Stimulated activated CD8-positive, alpha-beta memory T cell treated with anti-CD3 and anti-CD28 coated beads, Interleukin-15, amount 100 ng/mL, for 1 hour (primary cell): ENCODE data around the gene TSGA10IP.

ENCODE experiments used
- DNase-seq: peaks from one replicate; pipeline ENCODE4 v3.0.0-alpha.2; 2020; ENCODE audit warnings: low read depth

The TSGA10IP gene

GRCh38 chr11:65945430-65945911 is at the start of gene TSGA10IP:
TSGA10IP (plus strand) TSS chr11:65945480; CDS start chr11:65945676, 196 bp downstream.
- DNase-seq = no peak

DNA sequence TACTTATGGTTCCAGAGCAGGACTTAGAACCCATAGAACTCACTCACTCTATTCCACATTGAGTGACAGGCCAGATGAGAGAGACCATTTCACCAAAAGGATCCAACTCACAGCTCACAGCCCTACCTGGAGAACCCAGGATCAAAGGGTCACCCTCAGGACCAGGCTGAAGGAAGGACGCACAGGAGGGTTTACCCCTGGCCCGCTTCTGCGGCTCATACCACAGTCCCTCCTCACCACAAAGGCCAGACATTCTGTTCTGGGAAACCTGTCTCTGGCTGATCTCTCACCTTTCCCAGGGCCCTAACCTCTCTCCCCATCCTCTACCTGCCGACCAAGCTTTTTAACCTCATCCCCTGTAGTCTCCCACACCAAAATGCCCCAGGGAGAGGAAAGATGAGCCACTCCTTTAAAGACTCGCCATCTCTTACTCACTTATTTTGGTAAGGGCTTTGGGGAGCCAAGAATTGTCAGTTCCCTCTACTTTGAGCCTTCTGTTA is 49.7 kb upstream of the TSGA10IP start:
- no peak for DNase-seq

DNA sequence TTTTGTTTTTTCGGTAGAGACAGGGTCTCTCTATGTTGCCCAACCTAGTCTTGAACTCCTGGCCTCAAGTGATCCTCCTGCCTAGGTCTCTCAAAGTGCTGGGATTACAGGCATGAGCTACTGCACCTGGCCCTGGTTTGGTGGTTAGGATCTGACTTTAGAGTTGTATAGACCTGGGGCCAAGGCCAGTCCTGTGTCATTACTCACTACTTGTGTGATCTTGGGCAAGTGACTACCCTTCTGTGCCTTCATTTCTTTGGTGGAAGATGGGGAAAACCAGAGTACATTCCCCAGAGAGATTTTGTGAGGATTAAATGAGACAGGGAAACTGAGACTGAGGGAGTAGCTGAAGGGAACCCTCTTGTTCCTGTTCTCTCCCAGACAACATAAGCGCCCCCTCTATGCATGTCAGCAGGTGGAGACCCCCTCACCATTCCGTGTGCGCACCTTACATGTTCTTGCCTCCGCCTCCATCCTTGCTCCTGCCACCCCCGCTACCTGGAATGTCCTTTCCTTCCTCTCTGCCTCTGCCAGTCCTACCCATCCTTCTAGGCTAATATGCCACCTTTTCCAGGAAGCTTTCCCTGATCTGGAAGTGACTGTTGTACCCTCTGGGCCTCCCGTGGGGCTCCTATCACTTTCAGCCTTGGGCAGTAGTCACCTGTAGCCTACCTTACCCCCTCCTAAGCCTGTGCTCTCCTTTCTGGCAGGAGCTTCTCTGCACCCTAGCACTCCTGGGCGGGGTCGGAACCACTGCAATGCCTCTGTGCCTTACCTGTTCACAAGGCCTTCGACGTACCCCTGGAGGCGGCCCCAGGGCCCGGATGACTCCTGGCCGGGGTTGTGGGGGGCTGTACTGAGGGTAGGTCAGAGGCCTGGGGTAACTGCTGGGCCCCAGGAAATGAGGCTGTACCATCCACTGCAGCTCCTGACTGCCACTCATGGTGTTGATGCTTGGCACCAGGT is 49.0 kb upstream of the TSGA10IP start:
- DNase-seq = no peak

DNA sequence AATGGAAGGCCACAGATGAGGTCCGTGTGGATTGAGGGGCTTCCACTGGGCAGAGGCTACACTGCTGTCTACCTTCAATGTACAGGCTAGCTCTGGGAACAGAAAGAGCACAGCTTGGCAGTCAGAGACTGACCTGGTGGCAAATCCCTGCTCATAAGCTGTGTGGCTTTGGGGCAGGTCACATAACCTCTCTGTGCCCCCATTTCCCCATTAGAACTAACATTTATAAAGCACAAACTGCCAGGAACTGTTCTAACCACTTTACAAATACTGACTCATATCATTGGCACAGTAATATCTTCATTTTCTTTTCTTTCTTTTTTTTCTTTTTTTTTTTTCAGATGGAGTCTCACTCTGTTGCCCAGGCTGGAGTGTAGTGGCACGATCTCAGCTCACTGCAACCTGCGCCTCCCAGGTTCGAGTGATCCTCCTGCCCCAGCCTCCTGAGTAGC is 48.2 kb upstream of the TSGA10IP start:
- no peak for DNase-seq

DNA sequence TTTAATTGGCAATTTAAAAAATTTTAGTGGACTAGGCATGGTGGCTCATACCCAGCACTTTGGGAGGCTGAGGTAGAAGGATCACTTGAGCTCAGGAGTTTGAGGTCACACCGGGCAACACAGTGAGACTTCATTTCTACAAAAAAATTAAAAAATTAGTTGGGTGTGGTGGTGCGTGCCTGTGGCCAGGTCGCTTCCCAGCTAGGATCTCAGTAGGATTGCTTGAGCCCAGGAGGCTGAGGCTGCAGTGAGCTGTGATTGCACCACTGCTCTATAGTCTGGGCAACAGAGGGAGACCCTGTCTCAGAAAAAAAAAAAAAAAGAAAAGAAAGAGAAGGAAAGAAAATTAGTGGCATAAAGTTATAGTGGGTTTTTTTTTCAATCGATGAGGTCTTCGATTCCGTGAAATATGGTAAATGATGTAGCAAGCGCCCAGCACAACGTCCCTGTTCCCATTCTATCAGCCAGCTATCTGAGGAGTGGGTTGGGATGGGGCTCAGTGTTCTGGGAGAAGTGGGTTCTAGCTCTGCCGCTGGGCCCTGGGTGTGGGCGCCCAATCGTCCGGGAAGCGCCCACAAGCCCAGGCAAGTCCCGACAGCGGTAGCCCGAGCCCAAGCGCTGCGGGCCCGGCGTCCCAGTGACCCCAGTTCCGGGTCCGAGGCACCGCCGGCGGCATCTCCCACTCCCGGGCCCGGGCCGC is 46.5 kb upstream of the TSGA10IP start:
- DNase-seq = no peak

DNA sequence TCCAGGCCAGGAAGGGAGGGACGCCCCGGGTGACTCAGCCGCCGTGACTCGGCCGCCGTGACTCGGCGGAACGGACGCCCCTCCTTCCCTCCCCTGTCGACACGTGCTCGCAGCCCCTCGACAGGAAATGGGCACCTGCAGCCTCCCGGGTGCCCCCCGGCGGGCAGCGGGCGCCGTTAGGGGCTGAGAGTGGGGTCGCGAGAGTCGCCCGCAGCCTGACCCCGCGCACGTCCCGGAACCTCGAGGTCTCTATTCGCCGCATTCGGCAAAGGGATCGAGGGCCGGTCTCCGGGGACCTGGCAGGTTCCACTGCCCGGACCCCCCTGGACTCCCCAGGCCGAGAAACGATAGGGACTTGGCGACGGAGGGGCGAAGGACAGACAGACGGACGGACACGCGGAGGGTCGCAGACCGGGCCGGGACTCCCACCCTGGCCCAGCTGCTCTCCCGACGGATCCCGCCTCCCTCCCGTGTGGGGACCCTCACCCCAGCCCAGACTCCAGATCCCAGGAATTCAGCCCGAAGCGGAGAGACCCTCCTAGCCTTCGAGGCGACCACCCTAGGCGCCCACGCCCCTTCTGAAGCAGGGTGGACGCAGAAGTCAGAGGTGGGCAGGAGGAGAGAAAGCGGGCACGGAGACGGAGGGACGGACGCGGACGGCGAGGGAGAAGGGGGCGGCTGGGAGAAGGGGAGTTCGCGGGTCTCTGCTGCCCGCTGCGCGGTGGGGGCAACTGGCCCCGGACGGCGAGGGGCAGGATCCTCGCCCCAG is 45.7 kb upstream of the TSGA10IP start:
- no peak for DNase-seq

- DNase-seq = peak; percentile 78
These were observed 45.0 kb upstream of the TSGA10IP start, which contains the start of gene FOSL1 for GRCh38 chr11:65900125-65900898. FOSL1 (minus strand) TSS chr11:65900388; CDS start chr11:65900339, 49 bp downstream.

- DNase-seq = no peak
These were observed 44.4 kb upstream of the TSGA10IP start for GRCh38 chr11:65900899-65901180.

DNA sequence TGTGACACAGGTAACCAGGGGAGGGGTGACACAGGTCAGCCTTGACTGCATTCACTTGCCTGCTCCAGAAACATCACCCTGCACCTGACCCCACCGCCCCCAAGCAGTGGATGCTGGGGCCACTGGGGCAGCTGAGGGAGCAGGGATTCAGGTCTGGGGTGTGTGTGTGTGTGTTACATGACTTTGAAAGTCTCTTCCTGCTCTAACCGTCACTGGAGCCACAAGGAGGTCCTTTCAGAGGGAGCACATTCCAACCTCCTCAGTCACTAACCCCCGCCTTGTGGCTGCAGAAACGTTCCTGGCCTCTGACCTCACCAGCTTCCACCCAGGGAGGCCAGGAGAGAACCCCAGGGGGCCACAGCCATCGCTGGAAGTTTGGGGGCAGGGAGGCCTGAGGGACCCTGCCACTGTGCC is 42.2 kb upstream of the TSGA10IP start:
- DNase-seq = no peak

DNA sequence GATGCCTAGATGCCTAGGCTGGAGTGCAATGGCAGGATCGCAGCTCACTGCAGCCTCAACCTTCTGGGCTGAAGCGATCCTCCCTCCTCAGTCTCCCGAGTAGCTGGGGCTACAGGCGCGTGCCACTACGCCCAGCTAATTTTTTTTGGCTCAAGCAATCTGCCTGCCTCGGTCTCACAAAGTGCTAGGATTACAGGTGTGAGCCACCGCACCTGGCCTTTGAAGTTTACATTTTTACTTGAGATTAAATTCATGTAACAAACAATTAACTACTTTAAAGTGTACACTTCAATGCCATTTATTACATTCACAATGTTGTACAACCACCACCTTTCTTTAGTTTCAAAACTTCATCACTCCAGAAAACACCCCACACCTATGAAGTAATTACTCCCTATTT is 41.6 kb upstream of the TSGA10IP start:
- no peak for DNase-seq

DNA sequence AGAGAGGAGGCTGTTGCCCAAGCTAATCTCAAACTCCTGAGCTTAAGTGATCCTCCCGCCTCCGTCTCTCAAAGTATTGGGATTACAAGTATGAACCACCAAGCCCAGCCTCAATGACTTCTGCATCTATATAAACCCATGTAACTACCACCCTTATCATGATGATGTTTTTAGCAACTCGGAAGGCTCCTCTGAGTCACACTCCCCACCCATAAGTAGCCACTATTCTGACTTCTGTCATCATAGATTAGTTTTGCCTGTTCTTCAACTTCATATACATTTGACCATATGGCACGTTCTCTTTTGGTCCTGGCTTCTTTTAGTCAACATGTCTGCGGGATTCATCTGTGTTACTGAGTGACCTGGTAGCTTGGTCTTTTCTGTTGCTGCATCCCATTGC is 38.7 kb upstream of the TSGA10IP start:
- no peak for DNase-seq

- DNase-seq = no peak
These were observed 37.4 kb upstream of the TSGA10IP start for GRCh38 chr11:65907878-65908277.

DNA sequence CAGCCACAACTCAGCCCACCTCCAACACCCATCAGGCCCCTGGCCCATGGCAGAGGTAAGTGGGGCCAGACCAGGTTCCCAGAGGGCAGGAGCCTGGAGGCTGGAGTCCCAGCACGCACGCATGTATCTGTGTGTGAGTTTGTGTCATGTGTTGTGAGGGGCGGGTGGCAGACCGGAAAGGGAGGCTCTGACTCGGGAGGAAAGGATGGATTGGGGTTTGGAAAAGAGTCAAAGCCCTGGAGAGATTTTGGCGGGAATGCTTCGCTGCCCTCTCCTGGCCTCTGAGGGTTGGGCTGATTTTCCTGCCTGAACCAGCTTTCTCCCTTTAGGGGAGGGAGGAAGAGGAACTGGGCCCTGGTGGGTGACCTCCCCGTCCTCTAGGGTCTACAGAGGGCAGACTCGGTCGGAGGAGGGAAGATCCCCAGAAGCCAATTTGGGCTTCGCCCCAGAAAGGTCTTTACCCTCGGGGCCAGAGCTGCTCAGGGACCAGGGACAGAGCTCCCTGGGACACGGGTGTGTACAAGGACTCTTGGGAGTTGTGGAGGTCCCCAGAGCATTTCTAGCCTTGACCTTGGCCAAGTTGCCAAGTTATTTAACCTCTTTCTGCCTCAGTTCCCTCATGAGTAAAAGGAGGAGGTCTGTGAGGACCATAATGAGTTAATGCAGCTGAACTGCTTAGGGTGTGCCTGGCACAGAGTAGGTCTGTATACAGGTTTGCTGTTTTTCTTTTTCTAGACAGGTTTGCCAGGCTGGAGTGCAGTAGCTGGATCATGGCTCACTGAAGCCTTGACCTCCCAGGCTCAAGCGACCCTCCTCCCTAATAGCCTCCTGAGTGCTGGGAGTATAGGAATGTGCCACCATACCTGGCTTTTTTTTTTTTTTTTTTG is 33.4 kb upstream of the TSGA10IP start:
- no peak for DNase-seq

DNA sequence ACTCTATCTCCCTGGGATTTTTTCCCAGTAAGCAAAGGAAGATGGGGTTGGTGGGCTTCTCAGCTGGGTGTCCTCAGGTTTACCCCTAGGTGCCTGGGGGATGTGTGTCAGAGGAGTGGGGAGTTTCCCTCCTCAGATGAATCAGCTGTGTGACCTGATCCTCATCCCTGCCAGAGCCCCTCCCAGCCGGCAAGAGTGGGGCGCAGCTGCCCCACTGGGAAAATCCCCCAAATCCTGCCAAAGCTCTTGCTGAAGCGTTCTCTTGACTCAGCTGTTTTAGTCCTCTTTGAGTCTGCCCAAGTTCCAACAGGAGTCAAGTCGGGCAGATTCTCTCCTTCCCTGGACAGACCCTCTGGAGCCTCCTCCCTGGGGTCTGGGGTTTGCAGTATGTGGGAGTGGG is 32.4 kb upstream of the TSGA10IP start:
- no peak for DNase-seq

DNA sequence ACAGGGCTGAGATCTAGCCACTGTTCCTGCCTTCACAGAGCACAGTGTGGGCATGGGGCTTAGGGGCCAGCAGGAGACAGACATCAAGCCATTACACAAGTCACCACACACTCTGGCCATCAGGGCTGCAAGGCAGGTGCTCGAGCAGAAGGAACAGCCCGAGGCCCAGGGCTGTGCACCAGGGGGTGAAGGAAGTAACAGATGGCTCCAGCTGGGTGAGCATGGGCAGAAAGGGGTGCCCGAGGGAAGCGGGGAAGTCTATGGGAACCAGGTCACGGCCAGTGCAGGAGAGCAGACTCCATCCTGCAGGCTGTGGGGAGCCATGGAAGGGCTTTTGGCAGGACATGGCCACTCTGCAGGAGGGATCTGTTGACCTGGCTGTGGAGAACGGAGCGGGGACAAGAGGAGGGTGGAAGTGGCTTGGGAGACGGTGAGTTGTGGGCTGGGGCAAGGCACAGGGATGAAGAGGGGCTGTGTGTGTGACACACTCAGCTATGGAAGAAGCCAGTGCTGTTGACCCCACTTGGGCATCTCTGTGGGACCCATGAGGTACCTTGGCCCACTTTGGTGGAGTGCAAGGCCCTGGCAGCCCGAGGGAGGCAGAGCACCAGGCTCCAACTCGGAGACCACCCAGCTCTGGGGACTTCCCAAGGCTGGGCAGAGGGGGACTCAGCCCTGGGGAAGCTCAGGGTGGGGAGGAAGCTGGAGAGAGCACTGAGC is 30.0 kb upstream of the TSGA10IP start:
- DNase-seq = no peak

- DNase-seq = no peak
These were observed 29.4 kb upstream of the TSGA10IP start for GRCh38 chr11:65915821-65916251.

DNA sequence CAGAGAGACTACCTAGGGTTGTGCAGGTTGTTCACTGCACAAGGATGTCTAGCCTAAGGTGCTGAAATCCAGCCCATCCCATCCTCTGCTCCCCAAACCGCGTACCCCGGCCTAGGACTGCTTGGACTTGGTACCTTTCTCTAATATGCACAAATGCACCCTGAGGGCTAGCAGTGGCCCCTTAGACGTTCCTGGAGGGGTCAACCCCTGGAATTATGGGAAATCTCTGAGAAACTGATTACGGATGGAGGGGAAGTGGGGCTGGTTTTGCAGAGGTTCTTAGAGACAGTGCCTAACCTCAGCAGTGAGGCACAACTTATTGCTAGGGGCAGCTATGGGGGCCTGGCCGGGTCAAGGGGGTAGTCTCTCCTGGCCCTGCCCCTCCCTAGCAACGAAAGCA is 28.9 kb upstream of the TSGA10IP start:
- no peak for DNase-seq

- no peak for DNase-seq
These were observed 28.2 kb upstream of the TSGA10IP start for GRCh38 chr11:65917077-65917433.

GRCh38 chr11:65917434-65918210 is 27.7 kb upstream of the TSGA10IP start:
- DNase-seq = no peak
